HepG2 (cell line): ENCODE data around the gene VPS13D. TPM values are rescaled to one million over a fixed set of nuclear protein-coding genes. Genes with fewer than 3 reads are reported as not detected.

ENCODE experiments used
- AKAP8 ChIP-seq: sonication (generic); formaldehyde crosslinking; IDR thresholded peaks from 2 replicates; pipeline ENCODE4 v1.5.1; 2020; ENCODE audit warnings: mild to moderate bottlenecking, missing genetic modification reagents
- ASH2L ChIP-seq: fragments of 300-600, 200-600 bp; sonication (generic); IDR thresholded peaks from 2 replicates; pipeline ENCODE4 v1.7.0; 2017; ENCODE audit warnings: low read depth, mild to moderate bottlenecking, moderate library complexity, mixed read lengths, low read length; ENCODE audit not compliant: insufficient read length
- BCL6 ChIP-seq: IDR thresholded peaks from 2 replicates; pipeline ENCODE4 v1.6.1; 2016; ENCODE audit warnings: missing genetic modification reagents, missing compliant biosample characterization
- EP300 ChIP-seq, 3 experiments: sonication (generic) in 1 of 3; formaldehyde crosslinking in 1 of 3; IDR thresholded peaks; 2 replicates each; pipeline versions ENCODE4 v1.5.1 to v1.6.1; 2011 to 2020; ENCODE audit warnings: low read depth in 2 of 3, low read length in 2 of 3, borderline replicate concordance in 1 of 3, improper control_type of control experiment in 1 of 3, mild to moderate bottlenecking in 1 of 3, missing genetic modification reagents in 1 of 3, moderate library complexity in 1 of 3
- ISL2 ChIP-seq: sonication (generic); formaldehyde crosslinking; IDR thresholded peaks from 2 replicates; pipeline ENCODE4 v1.5.0; 2020; ENCODE audit warnings: missing genetic modification reagents
- MBNL3 ChIP-seq: fragments of 250-450 bp; sonication (Bioruptor Pico); conservative IDR thresholded peaks from 2 replicates; pipeline ENCODE4 v1.8.0; 2022; ENCODE audit warnings: mild to moderate bottlenecking, inconsistent platforms
- RFX1 ChIP-seq: fragments of 450-650 bp; IDR thresholded peaks from 2 replicates; pipeline ENCODE4 v1.6.1; 2017
- ZNF235 ChIP-seq: sonication (generic); formaldehyde crosslinking; IDR thresholded peaks from 2 replicates; pipeline ENCODE4 v1.8.1; 2023; ENCODE audit warnings: mild to moderate bottlenecking, missing genetic modification reagents, borderline replicate concordance
- ZNF263 ChIP-seq: sonication (generic); formaldehyde crosslinking; IDR thresholded peaks from 2 replicates; pipeline ENCODE4 v1.4.0; 2020; ENCODE audit warnings: missing genetic modification reagents
- ZNF605 ChIP-seq: sonication (generic); formaldehyde crosslinking; IDR thresholded peaks from 2 replicates; pipeline ENCODE4 v1.8.0; 2022; ENCODE audit warnings: mild to moderate bottlenecking, missing genetic modification reagents
- polyA plus RNA-seq, 8 experiments: library from polyadenylated mRNA; depleted of rRNA in 3 of 8; stranded (reverse) in 7 of 8; unstranded in 1 of 8; fragments of >200 nt; fragmentation: Illumina TruSeq in 4 of 8; extraction: Trizol in 4 of 8; gene quantifications; 2 replicates each; pipeline versions ENCODE4 v1.2.1 to v1.2.3, GENCODE V29; 2011 to 2016; ENCODE audit warnings: low read depth in 4 of 8, missing spikeins in 1 of 8, mixed read lengths in 1 of 8; ENCODE audit not compliant: insufficient read depth in 1 of 8
- total RNA-seq, 5 experiments: library from RNA; depleted of rRNA; stranded (reverse); fragments of >200 nt; fragmentation: Illumina TruSeq; extraction: Trizol; gene quantifications; 2 replicates each; pipeline ENCODE4 v1.2.3, GENCODE V29; 2016; ENCODE audit warnings: low read depth in 1 of 5
- TF ChIP-seq, protein P1 (sequence below): IDR thresholded peaks from 2 replicates; pipeline ENCODE4 v1.6.1; 2016; ENCODE audit warnings: missing biosample characterization, missing genetic modification reagents, low read depth
- TF ChIP-seq, protein P2 (sequence below): sonication (generic); formaldehyde crosslinking; IDR thresholded peaks from 2 replicates; pipeline ENCODE4 v1.5.0; 2020; ENCODE audit warnings: missing genetic modification reagents, mild to moderate bottlenecking, borderline replicate concordance
- TF ChIP-seq, protein P3 (sequence below): sonication (generic); formaldehyde crosslinking; IDR thresholded peaks from 2 replicates; pipeline ENCODE4 v1.4.0; 2020; ENCODE audit warnings: missing genetic modification reagents, borderline replicate concordance
- TF ChIP-seq, protein P4 (sequence below): sonication (generic); formaldehyde crosslinking; IDR thresholded peaks from 2 replicates; pipeline ENCODE4 v1.4.0; 2020; ENCODE audit warnings: missing genetic modification reagents, borderline replicate concordance

The VPS13D gene
- total and polyA plus RNA-seq, 2 of the 13 experiments (the other 11 are each of a cell fraction or from before 2014, with no cell fraction given): 8.6 to 13.9 TPM

DNA sequence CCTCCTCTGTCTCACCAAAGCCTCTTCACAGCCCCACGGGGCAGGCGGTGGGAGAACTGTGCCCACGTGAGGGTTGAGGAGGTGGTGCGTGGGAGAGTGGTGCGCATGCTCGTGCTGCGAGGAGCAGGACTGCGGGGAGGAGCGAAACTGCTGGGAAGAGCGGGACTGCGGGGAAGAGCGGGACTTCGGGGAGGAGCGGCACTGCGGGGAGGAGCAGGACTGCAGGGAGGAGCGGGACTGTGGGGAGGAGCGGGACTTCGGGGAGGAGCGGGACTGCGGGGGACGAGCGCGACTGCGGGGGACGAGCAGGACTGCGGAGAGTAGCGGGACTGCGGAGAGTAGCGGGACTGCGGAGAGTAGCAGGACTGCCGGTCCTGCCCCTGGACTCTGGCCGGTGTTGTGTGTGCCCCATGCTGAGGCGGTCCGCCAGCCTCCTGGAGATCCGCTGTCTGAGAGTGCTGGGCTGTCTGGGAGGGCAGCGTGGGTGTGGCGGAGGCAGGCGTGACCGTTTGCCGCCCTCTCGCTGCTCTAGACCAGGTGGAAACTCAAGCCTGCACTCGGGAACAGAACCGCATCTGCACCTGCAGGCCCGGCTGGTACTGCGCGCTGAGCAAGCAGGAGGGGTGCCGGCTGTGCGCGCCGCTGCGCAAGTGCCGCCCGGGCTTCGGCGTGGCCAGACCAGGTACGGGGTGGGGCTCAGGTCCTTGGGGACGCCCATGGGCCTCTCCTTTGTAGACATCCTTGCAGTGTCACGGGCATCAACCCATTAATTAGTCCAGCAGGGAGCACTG, 38.4 kb upstream of the VPS13D start (continued):
- TF ChIP-seq ZNF235 (CRISPR knock-in tag): no peak
- TF ChIP-seq, protein P1, sequence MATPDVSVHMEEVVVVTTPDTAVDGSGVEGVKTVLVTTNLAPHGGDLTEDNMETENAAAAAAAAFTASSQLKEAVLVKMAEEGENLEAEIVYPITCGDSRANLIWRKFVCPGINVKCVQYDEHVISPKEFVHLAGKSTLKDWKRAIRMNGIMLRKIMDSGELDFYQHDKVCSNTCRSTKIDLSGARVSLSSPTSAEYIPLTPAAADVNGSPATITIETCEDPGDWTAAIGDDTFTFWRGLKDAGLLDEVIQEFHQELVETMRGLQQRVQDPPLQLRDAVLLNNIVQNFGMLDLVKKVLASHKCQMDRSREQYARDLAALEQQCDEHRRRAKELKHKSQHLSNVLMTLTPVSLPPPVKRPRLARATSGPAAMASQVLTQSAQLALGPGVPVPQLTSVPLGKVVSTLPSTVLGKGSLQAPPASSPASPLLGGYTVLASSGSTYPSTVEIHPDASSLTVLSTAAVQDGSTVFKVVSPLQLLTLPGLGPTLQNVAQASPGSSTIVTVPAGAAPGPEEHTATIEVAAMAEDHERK (CRISPR knock-in tag): no peak
- no peak for TF ChIP-seq MBNL3 (CRISPR knock-in tag)
- TF ChIP-seq ASH2L: no peak
- no peak for TF ChIP-seq BCL6 (CRISPR knock-in tag)
- TF ChIP-seq ZNF605: no peak
- TF ChIP-seq, protein P2, sequence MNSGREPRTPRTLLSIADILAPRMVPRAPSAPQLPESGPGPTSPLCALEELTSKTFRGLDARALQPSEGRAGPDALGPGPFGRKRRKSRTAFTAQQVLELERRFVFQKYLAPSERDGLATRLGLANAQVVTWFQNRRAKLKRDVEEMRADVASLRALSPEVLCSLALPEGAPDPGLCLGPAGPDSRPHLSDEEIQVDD (CRISPR knock-in tag): no peak
- TF ChIP-seq, protein P3, sequence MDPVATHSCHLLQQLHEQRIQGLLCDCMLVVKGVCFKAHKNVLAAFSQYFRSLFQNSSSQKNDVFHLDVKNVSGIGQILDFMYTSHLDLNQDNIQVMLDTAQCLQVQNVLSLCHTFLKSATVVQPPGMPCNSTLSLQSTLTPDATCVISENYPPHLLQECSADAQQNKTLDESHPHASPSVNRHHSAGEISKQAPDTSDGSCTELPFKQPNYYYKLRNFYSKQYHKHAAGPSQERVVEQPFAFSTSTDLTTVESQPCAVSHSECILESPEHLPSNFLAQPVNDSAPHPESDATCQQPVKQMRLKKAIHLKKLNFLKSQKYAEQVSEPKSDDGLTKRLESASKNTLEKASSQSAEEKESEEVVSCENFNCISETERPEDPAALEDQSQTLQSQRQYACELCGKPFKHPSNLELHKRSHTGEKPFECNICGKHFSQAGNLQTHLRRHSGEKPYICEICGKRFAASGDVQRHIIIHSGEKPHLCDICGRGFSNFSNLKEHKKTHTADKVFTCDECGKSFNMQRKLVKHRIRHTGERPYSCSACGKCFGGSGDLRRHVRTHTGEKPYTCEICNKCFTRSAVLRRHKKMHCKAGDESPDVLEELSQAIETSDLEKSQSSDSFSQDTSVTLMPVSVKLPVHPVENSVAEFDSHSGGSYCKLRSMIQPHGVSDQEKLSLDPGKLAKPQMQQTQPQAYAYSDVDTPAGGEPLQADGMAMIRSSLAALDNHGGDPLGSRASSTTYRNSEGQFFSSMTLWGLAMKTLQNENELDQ (CRISPR knock-in tag): no peak
- TF ChIP-seq ISL2 (CRISPR knock-in tag): no peak
- no peak for TF ChIP-seq RFX1
- TF ChIP-seq EP300 (IDR thresholded peaks at IDR 0.05; ENCODE audit: low read depth in 2 of 2, low read length in 2 of 2): peak in 1 of 2 experiments; percentile 63; a peak in 1 of 4 replicates
- no peak for TF ChIP-seq EP300 (CRISPR knock-in tag; IDR thresholded peaks at IDR 0.05; ENCODE audit: borderline replicate concordance)
- no peak for TF ChIP-seq AKAP8
- TF ChIP-seq, protein P4, sequence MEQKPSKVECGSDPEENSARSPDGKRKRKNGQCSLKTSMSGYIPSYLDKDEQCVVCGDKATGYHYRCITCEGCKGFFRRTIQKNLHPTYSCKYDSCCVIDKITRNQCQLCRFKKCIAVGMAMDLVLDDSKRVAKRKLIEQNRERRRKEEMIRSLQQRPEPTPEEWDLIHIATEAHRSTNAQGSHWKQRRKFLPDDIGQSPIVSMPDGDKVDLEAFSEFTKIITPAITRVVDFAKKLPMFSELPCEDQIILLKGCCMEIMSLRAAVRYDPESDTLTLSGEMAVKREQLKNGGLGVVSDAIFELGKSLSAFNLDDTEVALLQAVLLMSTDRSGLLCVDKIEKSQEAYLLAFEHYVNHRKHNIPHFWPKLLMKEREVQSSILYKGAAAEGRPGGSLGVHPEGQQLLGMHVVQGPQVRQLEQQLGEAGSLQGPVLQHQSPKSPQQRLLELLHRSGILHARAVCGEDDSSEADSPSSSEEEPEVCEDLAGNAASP (CRISPR knock-in tag): no peak
- TF ChIP-seq ZNF263: peak; percentile 96
- TF ChIP-seq, all 625 proteins: peak for 3
